Activated B cell treated with CpG ODN at 0.5 μM for 24 hours (primary cell): ENCODE results near the gene GLI3. TPM values are rescaled to one million over a fixed set of nuclear protein-coding genes. Genes with fewer than 3 reads are reported as not detected.

Source experiments
- ATAC-seq: fragments of 200-7000 bp; cut with Tn5 transposase; one replicate; pipeline ENCODE4 v1.10.0; 2021; ENCODE audit warnings: low read depth, mild to moderate bottlenecking, moderate library complexity
- CTCF ChIA-PET: fragments of 350-600 bp; sonication (Branson Sonifier 250); formaldehyde crosslinking; loops from one replicate; lab custom pipeline; 2021; ENCODE audit warnings: antibody characterized with exemption; lab: Charles Lee
- POLR2A ChIA-PET: fragments of 350-600 bp; sonication (Branson Sonifier 250); formaldehyde crosslinking; loops from one replicate; lab custom pipeline; 2021; ENCODE audit warnings: antibody characterized with exemption; lab: Charles Lee
- DNase-seq: peaks from one replicate; pipeline ENCODE4 v3.0.0; 2022
- H3K27ac Mint-ChIP-seq: one replicate; pipeline ENCODE4 v1.8.0; 2020; ENCODE audit warnings: mixed read lengths
- H3K27me3 Mint-ChIP-seq: one replicate; pipeline ENCODE4 v1.8.0; 2021; ENCODE audit warnings: mixed read lengths
- H3K36me3 Mint-ChIP-seq: one replicate; pipeline ENCODE4 v1.8.0; 2021; ENCODE audit warnings: low read depth, mixed read lengths
- H3K4me1 Mint-ChIP-seq: one replicate; pipeline ENCODE4 v1.8.0; 2021; ENCODE audit warnings: mixed read lengths
- H3K4me3 Mint-ChIP-seq: one replicate; pipeline ENCODE4 v1.8.0; 2020; ENCODE audit warnings: mild to moderate bottlenecking, mixed read lengths
- H3K9me3 Mint-ChIP-seq: one replicate; pipeline ENCODE4 v1.8.0; 2020; ENCODE audit warnings: mixed read lengths
- CTCF ChIP-seq: fragments of 200-600 bp; IDR thresholded peaks from one replicate; pipeline ENCODE4 v1.8.0; 2022; ENCODE audit warnings: antibody characterized with exemption, mild to moderate bottlenecking
- intact Hi-C: fragments of 100-400 bp; cut with micrococcal nuclease; formaldehyde crosslinking; loops from one replicate; pipeline ENCODE4 v1.15.1; 2024
- total RNA-seq: library from RNA; stranded (reverse); gene quantifications from 2 replicates; pipeline ENCODE4 v1.2.3, GENCODE V29; 2022

The GLI3 gene
- total RNA-seq, 1 donor from 2014 or later: not detected

- no peaks in the 10 kb centered on the region for H3K4me1 Mint-ChIP-seq
- POLR2A ChIA-PET: no interaction called here
- H3K36me3 Mint-ChIP-seq: no peaks in the 10 kb centered on the region
- no peaks in the 10 kb centered on the region for H3K9me3 Mint-ChIP-seq
- no peak overlapping the region for H3K27ac Mint-ChIP-seq
- no peak overlapping the region for H3K4me3 Mint-ChIP-seq
- H3K27me3 Mint-ChIP-seq: peaks cover 3% of the 10 kb centered on the region
- no peak for TF ChIP-seq CTCF
- ATAC-seq (no peak), DNase-seq (no peak)
- intact Hi-C loops: no loop called here
- CTCF ChIA-PET: interaction anchor here (0.7 kb wide), 1 partner anchor 119 kb away, joined by 3 read pairs; no protein-coding TSS in a partner anchor
Measured at GRCh38 chr7:42090806-42091205, 146.2 kb downstream of the GLI3 start.

DNA sequence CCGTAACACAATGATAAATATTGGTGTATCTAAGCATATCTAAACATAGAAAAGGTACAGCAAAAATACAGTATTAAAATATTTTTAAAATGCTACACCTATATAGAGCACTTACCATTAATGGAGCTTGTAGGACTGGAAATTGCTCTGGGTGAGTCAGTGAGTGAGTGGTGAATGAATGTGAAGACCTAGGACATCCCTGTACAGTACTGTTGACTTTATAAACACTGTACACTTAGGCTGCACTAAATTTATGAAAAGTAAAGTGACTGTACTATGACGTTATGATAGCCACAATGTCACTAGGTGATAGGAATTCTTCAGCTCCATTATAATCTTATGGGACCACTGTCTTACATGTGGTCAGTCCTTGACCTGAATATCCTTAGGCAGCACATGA lies 147.0 kb downstream of the GLI3 start:
- TF ChIP-seq CTCF: no peak
- H3K9me3 Mint-ChIP-seq: no peaks in the 10 kb centered on the region

GRCh38 chr7:42087616-42088015 lies 149.4 kb downstream of the GLI3 start:
- H3K27ac Mint-ChIP-seq: no peak overlapping the region
- no peaks in the 10 kb centered on the region for H3K36me3 Mint-ChIP-seq
- no peak for TF ChIP-seq CTCF
- CTCF ChIA-PET: no interaction called here
- H3K4me3 Mint-ChIP-seq: no peak overlapping the region
- no peak for DNase-seq
- peaks cover 3% of the 10 kb centered on the region for H3K27me3 Mint-ChIP-seq
- no peaks in the 10 kb centered on the region for H3K9me3 Mint-ChIP-seq
- intact Hi-C loops: no loop called here
- no peak for ATAC-seq
- H3K4me1 Mint-ChIP-seq: no peaks in the 10 kb centered on the region
- POLR2A ChIA-PET: no interaction called here

More for the DNA sequence above, 147.0 kb downstream of the GLI3 start:
- ATAC-seq: no peak
- Mint-ChIP-seq H3K27me3 (peaks cover 3% of the 10 kb centered on the region), H3K27ac (no peak overlapping the region), H3K4me3 (no peak overlapping the region), H3K36me3 (no peaks in the 10 kb centered on the region), H3K4me1 (no peaks in the 10 kb centered on the region)
- intact Hi-C loops: no loop called here
- CTCF ChIA-PET: no interaction called here
- no peak for DNase-seq
- POLR2A ChIA-PET: no interaction called here

GRCh38 chr7:42085531-42085930 lies 151.5 kb downstream of the GLI3 start:
- Mint-ChIP-seq H3K36me3 (no peaks in the 10 kb centered on the region), H3K9me3 (no peaks in the 10 kb centered on the region), H3K4me3 (no peak overlapping the region), H3K27ac (no peak overlapping the region), H3K4me1 (no peaks in the 10 kb centered on the region), H3K27me3 (no peaks in the 10 kb centered on the region)
- intact Hi-C loops: no loop called here
- DNase-seq (no peak), ATAC-seq (no peak)
- POLR2A ChIA-PET: no interaction called here
- TF ChIP-seq CTCF: no peak
- CTCF ChIA-PET: no interaction called here

DNA sequence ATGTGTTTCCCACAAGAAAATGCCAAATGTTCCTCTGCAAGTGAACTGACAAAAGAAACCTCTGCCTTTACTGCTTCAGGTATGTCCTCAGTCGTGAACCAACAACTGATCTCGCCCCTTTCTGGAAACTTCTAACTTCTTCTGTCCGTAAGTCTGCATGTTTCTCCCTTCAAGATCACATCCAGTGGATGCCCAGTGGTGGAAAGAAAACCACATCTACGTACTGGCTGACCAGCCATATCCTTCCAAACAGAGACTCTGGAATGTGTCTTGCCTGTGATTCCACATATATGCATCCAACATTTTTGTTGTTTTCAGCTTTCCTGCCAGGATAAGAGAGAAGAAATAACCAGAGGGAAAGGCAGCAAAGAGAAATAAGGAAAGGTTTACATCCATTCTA lies 152.7 kb downstream of the GLI3 start:
- peaks cover 3% of the 10 kb centered on the region for H3K27me3 Mint-ChIP-seq
- no peak for TF ChIP-seq CTCF
- H3K9me3 Mint-ChIP-seq: no peaks in the 10 kb centered on the region
- DNase-seq (no peak), ATAC-seq (no peak)
- intact Hi-C loops: no loop called here
- H3K36me3 Mint-ChIP-seq: no peaks in the 10 kb centered on the region
- CTCF ChIA-PET: no interaction called here
- H3K4me1 Mint-ChIP-seq: no peaks in the 10 kb centered on the region
- POLR2A ChIA-PET: no interaction called here
- H3K4me3 Mint-ChIP-seq: no peak overlapping the region
- no peak overlapping the region for H3K27ac Mint-ChIP-seq
